Muscle of leg (tissue), 11 donors: ENCODE results near the gene PSAPL1. TPM values are rescaled to one million over a fixed set of nuclear protein-coding genes. Genes with fewer than 3 reads are reported as not detected.

Experiments used
- DNase-seq: peaks from one replicate; pipeline ENCODE4 v3.0.0; 2013
- H3K27ac ChIP-seq: one replicate; pipeline ENCODE4 v1.5.1; 2013; ENCODE audit warnings: mild to moderate bottlenecking, low read length, control low read depth
- H3K27me3 ChIP-seq: one replicate; pipeline ENCODE4 v1.6.1; 2013; ENCODE audit warnings: low read length; ENCODE audit not compliant: control insufficient read depth, insufficient read depth
- H3K36me3 ChIP-seq: one replicate; pipeline ENCODE4 v1.6.1; 2013; ENCODE audit warnings: low read length; ENCODE audit not compliant: control insufficient read depth, insufficient read depth
- H3K4me1 ChIP-seq: one replicate; pipeline ENCODE4 v1.6.1; 2013; ENCODE audit warnings: low read length; ENCODE audit not compliant: control insufficient read depth, insufficient read depth
- H3K4me3 ChIP-seq: one replicate; pipeline ENCODE4 v1.5.1; 2013; ENCODE audit warnings: low read length, control low read depth
- H3K9me3 ChIP-seq: replicated peaks from 2 replicates; pipeline ENCODE4 v1.6.1; 2013; ENCODE audit warnings: low read depth, low read length; ENCODE audit not compliant: control insufficient read depth
- WGBS: methylation state at CpG from one replicate; pipeline ENCODE4 v1.1.5; 2013; ENCODE audit warnings: missing lambda C conversion rate; ENCODE audit not compliant: insufficient coverage; 5-methylcytosine and 5-hydroxymethylcytosine counted together
- polyA plus RNA-seq, 8 donors: library from polyadenylated mRNA; unstranded; fragments of 120-200 nt; gene quantifications; one replicate each; pipeline versions ENCODE4 v1.2.1 to v1.2.3, GENCODE V29; 2013; ENCODE audit warnings: inconsistent platforms in 1 of 8, low replicate concordance in 1 of 8; ENCODE audit not compliant: insufficient read length in 8 of 8, insufficient read depth in 1 of 8
- total RNA-seq: library from RNA; stranded (reverse); fragments of 120-200 nt; gene quantifications from one replicate; pipeline ENCODE4 v1.2.4, GENCODE V29; 2013

Gene PSAPL1
- total and polyA plus RNA-seq, 9 donors = not detected

DNA sequence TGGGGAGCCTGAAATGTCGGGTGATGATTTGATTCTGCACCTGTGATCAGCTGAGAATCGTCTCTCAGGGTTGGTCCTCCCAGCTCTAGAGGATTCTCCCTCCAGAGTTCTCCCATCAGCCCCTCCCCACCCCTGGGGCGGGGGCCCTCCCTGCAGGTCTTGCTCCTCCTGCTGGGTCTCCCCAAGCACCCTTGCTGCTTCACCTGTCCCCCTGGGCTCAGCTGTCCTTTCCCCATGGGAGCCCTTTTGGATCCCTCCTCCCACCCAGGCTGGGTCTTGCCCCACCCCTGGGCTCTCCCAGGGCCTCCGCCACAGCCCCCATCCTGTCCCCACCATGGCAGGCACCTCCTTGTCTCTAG lies 22.2 kb downstream of the PSAPL1 start:
- no peak overlapping the region for H3K27ac ChIP-seq
- peaks cover 21% of the 10 kb centered on the region for H3K4me1 ChIP-seq
- DNase-seq = no peak
- H3K27me3 ChIP-seq = peaks cover 11% of the 10 kb centered on the region
- no peaks in the 10 kb centered on the region for H3K36me3 ChIP-seq
- H3K9me3 ChIP-seq = peaks cover 7% of the 10 kb centered on the region
- WGBS = 77% methylated on average over 3 of the region's 4 CpGs
- no peak overlapping the region for H3K4me3 ChIP-seq

- 32% methylated on average over 3 of the region's 12 CpGs for WGBS
- H3K27ac ChIP-seq = no peak overlapping the region
- H3K9me3 ChIP-seq = peaks cover 7% of the 10 kb centered on the region
- peak; percentile 52 for DNase-seq
- H3K4me1 ChIP-seq = peaks cover 21% of the 10 kb centered on the region
- no peaks in the 10 kb centered on the region for H3K36me3 ChIP-seq
- peaks cover 11% of the 10 kb centered on the region for H3K27me3 ChIP-seq
- no peak overlapping the region for H3K4me3 ChIP-seq
These were observed 22.7 kb downstream of the PSAPL1 start for GRCh38 chr4:7411896-7412553.

DNA sequence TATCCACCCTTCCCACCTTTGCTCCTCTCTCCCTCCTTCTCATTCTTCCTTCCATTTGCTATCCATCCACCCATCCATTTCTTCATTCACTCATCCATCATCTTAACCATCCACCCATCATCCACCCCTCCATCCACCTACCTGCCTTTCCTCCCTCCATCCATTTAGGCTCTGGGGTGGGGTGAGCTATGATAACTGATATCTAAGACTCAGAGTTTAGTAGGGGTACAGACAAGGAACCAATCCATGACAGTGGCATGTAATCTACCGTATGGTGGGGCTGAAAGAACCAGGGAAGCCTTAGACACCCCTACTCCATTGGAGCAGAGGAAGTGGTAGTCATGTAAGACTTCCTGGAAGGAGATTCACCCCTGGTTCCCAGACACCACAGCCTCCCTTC lies 23.2 kb downstream of the PSAPL1 start:
- no peak for DNase-seq
- Histone ChIP-seq H3K27me3 (peaks cover 11% of the 10 kb centered on the region), H3K9me3 (peaks cover 7% of the 10 kb centered on the region), H3K36me3 (no peaks in the 10 kb centered on the region), H3K4me1 (peaks cover 21% of the 10 kb centered on the region), H3K4me3 (no peak overlapping the region), H3K27ac (no peak overlapping the region)
- WGBS = no CpG with 5 or more reads among the region's 1 CpG

DNA sequence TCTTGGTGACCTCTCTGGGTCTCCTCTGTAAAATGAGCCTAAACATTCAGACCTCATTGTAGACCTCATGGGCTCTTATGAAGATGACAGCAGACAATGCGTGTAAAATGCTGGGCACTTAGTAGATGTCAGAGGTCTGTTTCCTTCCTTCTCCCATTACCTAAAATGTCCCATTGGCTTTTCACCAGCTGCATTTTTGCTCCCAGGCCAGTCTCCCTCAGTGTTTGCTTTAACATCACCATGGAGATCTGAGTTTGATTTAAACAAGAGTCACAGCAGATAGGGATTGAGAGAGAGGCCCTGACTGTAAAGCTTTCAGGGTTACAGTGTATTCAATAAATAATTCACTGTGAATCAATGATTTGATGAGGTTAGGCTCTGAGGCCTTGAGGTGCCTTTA lies 24.3 kb downstream of the PSAPL1 start:
- Histone ChIP-seq H3K9me3 (peaks cover 7% of the 10 kb centered on the region), H3K27ac (peak overlapping the region; percentile 60), H3K36me3 (no peaks in the 10 kb centered on the region), H3K4me3 (no peak overlapping the region), H3K27me3 (peaks cover 10% of the 10 kb centered on the region), H3K4me1 (peaks cover 21% of the 10 kb centered on the region)
- no CpG with 5 or more reads among the region's 1 CpG for WGBS
- DNase-seq = peak; percentile 91

DNA sequence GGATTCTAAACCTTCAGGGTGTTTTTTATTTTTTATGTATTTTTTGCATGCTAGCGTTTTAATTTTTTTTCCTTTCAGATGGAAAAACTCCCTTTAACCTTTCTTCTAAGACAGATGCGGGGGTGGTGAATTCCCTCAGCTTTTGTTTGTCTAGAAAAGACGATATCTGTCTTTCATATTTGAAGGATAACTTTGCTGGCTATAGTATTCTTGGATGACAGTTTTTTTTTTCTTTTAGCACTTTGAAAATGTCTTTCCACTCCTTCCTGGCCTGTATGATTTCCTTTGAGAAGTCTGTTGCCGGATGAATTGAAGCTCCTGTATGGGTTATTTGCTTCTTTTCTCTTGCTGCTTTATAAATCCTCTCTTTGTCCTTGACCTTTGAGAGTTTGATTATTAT lies 26.6 kb downstream of the PSAPL1 start:
- no peaks in the 10 kb centered on the region for H3K36me3 ChIP-seq
- H3K4me3 ChIP-seq = no peak overlapping the region
- WGBS = no CpG with 5 or more reads among the region's 4 CpGs
- H3K27ac ChIP-seq = no peak overlapping the region
- peaks cover 7% of the 10 kb centered on the region for H3K9me3 ChIP-seq
- DNase-seq = no peak
- H3K4me1 ChIP-seq = peaks cover 21% of the 10 kb centered on the region
- H3K27me3 ChIP-seq = peaks cover 5% of the 10 kb centered on the region

DNA sequence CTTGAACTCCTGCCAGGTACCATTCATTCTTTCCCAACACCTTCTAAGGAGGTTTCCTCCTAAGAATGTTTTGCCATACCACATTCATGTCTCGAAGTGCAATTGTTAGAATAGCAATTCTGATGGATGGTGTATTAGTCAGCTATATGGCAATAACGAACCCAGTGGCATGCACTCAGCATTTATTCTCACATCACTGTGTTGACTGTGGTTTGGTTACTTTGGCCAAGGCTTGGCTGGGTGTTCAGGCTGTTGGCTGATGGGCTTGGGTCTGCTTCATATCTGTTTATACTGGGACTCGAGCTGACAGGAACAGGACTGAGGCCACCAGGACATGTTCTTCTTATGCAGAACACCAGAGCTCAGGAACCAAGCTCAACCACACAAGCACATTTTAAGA lies 31.7 kb downstream of the PSAPL1 start:
- Histone ChIP-seq H3K36me3 (no peaks in the 10 kb centered on the region), H3K9me3 (no peaks in the 10 kb centered on the region), H3K4me3 (no peak overlapping the region), H3K4me1 (peaks cover 3% of the 10 kb centered on the region), H3K27me3 (peaks cover 16% of the 10 kb centered on the region), H3K27ac (no peak overlapping the region)
- WGBS = 86% methylated on average over 1 of the region's 3 CpGs
- no peak for DNase-seq

GRCh38 chr4:7402526-7402925 lies 32.2 kb downstream of the PSAPL1 start:
- H3K36me3 ChIP-seq = no peaks in the 10 kb centered on the region
- H3K9me3 ChIP-seq = no peaks in the 10 kb centered on the region
- peaks cover 7% of the 10 kb centered on the region for H3K4me1 ChIP-seq
- DNase-seq = no peak
- peaks cover 16% of the 10 kb centered on the region for H3K27me3 ChIP-seq
- 71% methylated on average over 1 of the region's 4 CpGs for WGBS
- H3K4me3 ChIP-seq = no peak overlapping the region
- H3K27ac ChIP-seq = no peak overlapping the region

DNA sequence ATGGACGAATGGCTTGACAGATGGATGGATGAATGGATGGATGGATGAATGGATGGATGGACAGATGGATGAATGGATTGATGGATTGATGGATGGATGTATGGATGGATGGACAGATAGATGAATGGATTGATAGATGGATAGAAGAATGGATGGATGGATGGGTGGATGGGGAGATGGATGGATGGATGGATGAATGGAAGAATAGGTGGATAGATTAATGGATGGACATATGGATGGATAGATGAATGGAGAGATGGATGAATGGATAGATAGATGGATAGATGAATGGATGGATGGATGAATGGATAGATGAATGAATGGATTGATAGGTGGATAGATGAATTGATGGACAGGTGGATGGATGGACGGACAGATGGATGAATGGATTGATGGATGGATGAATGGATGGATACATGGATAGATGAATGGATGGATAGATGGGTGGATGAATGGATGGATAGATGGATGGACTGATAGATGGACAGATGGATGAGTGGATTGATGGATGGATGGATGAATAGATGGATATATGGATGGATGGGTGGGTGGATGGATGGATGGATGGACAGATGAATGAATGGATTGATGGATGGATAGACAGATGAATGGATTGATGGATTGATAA lies 33.9 kb downstream of the PSAPL1 start:
- peaks cover 23% of the 10 kb centered on the region for H3K27me3 ChIP-seq
- no peak overlapping the region for H3K4me3 ChIP-seq
- no peaks in the 10 kb centered on the region for H3K36me3 ChIP-seq
- WGBS = 92% methylated on average over 2 of the region's 2 CpGs
- no peaks in the 10 kb centered on the region for H3K9me3 ChIP-seq
- DNase-seq = no peak
- peaks cover 20% of the 10 kb centered on the region for H3K4me1 ChIP-seq
- H3K27ac ChIP-seq = no peak overlapping the region

DNA sequence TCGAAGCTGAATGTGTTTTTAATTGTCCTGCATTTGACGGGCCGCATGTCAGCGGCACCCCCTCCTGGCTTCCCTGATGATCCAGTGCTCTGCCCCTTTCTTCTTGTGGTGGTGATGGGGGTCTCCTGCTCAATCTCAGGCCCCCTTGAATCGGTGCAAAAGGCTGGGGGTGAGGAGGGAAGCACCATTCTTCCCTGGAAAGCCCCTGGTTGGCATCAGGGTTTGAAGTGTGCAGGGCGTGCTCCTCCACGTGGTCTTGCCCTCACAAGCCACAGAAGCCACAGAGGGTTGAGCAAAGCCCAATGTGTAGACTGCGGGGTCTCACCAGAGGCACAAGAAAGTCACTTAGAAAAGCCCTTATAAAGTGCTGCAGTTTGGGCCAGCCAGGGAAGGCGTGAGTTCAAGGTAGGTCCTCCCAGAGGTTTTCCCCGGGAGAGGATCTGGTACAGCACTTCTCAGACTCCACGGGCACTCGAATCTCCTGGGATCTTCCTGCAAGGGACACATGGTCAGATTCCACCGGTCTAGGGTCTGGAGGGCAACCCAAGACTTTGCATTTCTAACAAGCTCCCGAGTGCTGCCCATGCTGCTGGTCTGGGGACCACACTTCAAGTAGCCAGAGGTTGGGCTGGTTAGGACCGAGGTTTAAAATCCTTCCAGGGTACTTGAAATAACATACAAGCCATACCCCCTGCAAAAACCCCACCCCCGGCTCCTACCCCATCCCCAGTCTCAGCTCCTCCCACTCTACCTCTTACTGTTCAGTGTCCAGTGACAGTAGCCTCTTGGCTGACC lies 35.1 kb downstream of the PSAPL1 start:
- Histone ChIP-seq H3K4me1 (peaks cover 31% of the 10 kb centered on the region), H3K27ac (no peak overlapping the region), H3K36me3 (no peaks in the 10 kb centered on the region), H3K9me3 (no peaks in the 10 kb centered on the region), H3K27me3 (peaks cover 30% of the 10 kb centered on the region), H3K4me3 (no peak overlapping the region)
- WGBS = 81% methylated on average over 14 of the region's 16 CpGs
- DNase-seq = no peak

- 64% methylated on average over 2 of the region's 8 CpGs for WGBS
- H3K4me1 ChIP-seq = peaks cover 38% of the 10 kb centered on the region
- H3K9me3 ChIP-seq = no peaks in the 10 kb centered on the region
- no peak for DNase-seq
- H3K27me3 ChIP-seq = peaks cover 37% of the 10 kb centered on the region
- H3K27ac ChIP-seq = no peak overlapping the region
- no peak overlapping the region for H3K4me3 ChIP-seq
- no peaks in the 10 kb centered on the region for H3K36me3 ChIP-seq
These were observed 35.8 kb downstream of the PSAPL1 start for GRCh38 chr4:7398788-7399439.
